ENCODE measurements around the gene ATP6V0D1. TPM values are rescaled to one million over a fixed set of nuclear protein-coding genes. Genes with fewer than 3 reads are reported as not detected.

Gene ATP6V0D1
- total RNA-seq, 1 donor from 2014 or later = 63.0 TPM

GRCh38 chr16:67406111-67406971, 74.6 kb downstream of the ATP6V0D1 start:
- DNase-seq = no peak

GRCh38 chr16:67405336-67405735, 75.6 kb downstream of the ATP6V0D1 start:
- no peak for DNase-seq

- no peak for DNase-seq
These were observed 76.2 kb downstream of the ATP6V0D1 start for GRCh38 chr16:67404740-67405226.

DNA sequence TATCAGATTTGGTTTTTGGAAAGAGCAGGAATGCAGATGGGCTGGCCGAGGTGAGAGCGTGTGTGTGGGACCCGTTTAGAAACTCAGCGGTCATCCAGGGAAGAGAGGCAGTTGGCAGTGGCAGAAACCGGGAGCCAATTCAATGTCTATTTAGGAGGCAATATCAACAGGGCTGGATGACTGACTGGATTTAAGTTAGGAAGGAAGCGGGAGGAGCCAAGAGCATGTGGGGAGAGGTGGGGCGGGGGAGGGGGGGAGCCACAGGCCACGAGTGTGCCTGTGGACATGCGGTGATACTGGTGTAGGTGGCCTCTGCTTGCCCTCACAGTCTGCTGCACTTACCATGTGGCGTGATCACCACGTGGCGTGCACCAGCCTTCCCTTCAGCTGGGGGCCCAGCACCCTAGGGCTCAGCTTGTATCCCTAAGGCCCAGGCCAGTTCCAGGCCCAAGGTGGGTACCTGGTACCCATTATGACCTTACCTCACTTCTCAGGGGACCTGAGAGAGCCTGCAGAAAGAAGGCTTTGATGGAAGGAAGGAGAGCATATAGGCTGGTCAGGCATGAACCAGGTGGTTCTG, 76.9 kb downstream of the ATP6V0D1 start:
- DNase-seq = no peak

GRCh38 chr16:67400901-67401300, 80.1 kb downstream of the ATP6V0D1 start:
- DNase-seq = no peak

GRCh38 chr16:67399749-67400704, 80.9 kb downstream of the ATP6V0D1 start:
- no peak for DNase-seq

DNA sequence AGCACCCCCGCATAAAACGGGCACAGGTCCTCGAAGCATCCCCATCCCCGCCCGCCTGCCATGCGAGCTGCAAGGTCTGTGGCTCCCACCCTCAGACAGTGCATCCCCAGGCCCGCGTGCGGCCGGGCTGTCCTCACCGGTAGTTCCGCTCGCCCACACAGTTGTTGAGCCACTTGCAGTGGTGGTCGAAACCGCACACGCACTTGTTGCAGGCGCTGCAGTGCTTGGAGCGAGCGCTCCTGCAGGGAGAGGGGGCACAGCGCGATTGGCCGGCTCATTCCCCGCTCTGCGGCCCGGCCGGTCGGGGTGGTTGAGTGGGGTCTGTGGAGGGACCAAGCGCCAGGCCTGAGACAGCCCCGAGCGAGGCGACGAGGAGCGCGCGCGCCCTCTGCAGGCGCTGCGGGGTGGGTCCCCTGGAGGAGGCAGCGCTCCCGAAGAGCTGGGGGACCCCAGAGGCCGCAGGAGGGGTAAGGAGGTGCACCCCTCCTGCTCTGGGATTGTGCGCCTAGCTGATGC, 81.7 kb downstream of the ATP6V0D1 start:
- no peak for DNase-seq

DNA sequence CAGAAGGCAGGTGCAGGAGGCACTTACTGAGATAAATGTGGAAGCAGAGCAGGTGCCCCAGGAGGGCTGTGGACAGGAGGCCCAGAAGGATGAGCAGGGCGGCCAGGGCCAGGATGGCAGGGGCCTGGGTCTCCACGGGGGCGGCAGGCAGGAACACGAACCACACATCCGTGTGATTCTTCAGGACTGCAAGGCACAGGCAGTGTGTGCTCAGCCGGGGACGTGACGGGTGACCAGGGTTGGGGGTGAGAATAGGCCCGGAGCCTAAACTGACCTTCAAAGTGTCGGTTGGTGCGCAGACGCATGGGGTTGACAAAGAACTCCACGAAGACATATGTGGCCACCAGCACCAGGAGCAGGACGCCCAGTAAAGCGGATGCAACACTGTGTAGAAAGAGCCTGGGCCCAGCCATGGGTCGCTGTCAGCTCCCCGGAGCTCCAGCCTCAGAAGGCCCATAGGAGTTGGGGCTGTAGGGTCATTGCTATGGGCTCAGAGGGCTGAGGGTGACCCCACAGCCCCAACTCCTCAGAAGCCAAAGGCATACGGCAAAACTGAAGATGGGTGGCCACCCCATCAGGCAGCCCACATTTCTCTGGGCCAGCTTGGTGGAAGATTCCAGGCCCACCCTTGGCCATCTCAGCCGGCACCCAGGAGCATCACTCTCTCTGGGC, 82.3 kb downstream of the ATP6V0D1 start:
- no peak for DNase-seq

DNA sequence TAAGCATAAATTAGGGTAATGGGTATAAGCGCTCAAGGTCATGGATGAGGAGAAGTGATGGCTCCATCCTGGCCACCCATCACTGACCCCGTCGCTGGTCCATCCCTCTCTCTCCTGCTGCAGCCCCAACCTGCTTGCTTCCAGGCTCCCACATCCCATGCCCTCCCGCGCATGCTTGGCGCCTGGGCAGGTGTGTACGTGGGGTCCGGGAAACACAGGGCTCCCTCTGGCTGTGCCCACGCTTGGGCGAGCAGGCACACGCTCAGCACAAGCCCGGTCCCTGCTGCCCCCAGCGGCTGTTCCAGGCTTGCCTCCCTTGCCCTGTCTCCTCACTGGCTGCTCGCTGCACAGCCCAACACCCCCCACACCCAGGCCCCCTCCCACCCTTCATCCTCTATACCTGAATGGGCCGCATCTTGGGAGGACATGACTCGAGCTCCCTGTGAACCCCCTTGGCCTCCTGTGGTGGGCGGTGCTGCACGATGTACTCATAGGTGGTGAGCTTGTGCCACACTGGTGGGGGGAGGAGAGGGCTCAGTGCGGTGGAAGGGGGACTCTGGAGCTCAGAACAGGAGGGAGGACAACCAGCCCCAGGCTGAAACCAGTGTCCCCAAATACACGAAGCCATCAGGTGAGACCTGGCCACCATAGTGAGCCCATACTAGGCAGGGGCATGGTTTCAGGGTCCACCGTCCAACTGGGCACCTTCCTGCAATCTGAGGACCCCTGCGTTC, 83.0 kb downstream of the ATP6V0D1 start:
- DNase-seq = no peak

- no peak for DNase-seq
These were observed 83.7 kb downstream of the ATP6V0D1 start for GRCh38 chr16:67397036-67397801.

DNA sequence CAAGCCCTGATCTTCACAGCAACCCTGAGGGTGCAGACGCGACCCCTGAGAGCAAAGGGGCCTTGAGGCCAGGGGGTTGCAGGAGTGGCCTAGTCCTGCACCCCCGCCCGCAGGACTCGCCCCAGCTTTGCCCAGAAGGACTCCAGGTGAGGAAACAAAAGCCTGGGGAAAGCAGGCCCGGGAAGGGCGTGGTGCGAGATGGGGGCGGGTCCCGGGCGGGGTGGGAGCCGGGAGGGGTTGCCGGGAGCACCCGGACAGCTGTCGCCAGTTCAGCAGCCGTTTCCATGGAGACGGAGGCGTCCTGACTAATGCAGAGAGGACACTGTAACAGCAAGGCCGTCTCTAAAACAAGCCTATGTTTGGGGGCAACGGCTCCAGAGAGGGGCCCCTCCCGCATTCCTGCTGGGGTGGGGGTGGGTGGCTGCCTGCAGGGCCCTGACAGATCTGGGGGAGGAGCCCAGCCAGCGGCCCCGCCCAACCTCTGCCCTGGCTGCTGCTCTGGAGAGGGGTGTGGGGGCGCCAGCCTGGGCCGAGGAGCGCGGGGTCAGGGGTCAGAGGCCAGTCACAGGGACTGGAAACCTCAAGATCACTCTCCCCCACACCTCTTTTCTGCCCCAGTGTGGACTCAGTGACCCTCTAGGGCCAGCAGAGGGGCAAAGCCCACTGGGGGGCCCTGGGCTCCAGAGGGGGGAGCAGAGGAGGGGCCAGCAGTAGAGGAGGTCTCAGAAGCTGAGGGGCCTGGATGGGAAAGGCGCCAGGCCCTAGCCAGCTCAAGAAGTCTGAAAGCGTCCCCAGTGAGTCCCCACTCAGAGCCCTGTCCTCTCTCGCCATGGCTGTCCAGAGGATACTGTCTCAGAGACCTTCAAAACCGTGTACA, 84.6 kb downstream of the ATP6V0D1 start:
- no peak for DNase-seq

DNA sequence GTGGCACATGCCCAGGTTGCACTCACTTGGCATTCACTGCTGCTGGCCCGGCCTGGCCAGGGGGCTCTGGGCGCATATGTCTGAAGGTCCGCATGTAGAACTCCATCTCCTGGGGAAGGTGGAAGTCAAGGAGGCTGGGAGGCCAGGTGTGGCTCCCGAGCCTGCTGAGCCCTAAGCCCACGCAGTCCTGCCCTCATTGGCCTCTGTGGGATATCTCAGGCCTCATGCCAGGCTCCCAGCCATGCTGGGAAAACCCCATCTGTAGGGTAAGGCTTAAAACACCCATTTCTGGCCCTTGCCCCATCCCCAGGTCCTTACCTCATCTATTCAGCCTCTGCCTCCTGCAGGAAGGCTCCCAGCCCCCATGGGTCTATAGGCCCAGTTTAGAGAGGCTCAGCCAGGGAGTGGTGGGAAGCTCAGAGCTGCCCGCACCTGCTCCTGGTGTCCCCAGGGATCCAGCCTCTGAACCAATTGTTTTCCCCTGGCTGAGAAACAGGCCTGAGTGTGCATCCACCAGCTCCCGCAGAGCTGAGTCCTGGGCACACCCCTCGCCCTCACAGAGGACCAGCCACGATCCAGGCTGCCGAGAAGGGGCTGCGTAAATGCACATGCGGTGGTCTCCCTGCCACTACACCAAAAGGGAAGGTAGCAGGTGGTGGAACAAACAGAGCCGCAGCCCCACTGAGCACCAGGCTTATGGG, 85.3 kb downstream of the ATP6V0D1 start:
- DNase-seq = no peak

DNA sequence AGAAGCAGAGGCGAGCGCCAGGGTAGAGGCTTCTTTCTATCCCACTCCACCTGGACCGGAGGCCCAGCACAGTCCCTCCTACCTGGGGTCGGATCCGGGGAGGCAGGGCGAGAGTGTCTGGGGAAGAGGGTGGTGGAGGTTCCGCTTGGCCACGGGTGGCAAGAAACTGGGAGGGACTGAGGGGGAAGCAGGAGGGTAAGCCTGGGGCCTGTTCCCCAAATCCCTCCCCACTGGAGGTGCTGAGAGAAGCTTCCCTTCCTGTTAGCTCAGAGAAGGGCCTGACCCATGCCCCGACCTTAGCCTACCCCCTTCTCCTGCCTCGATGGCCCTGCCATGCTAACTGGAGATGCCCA, 85.9 kb downstream of the ATP6V0D1 start:
- no peak for DNase-seq

- DNase-seq = no peak
These were observed 86.5 kb downstream of the ATP6V0D1 start for GRCh38 chr16:67394155-67395104.

DNA sequence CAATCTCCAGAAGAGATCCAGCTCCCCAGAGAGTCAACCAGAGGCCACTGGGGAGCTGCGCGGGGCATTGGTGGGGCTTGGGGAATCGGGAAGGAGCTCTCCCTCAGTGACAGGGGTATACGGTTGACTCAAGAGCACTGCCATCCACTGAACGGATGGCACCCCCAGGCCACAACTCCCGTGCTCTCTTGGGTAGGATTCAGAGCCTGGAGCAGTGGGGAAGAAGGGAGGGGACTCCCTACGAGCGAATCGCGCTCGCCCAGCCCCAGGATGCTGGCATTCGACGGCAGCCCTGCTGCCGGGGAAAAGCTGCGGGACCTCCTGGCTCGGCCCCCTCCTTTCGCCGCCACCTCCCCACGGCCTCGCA, 87.2 kb downstream of the ATP6V0D1 start:
- no peak for DNase-seq

GRCh38 chr16:67393111-67393787, 87.7 kb downstream of the ATP6V0D1 start, which contains the start of gene TPPP3:
TPPP3 (minus strand) TSS chr16:67393498; CDS start chr16:67391111, 2,387 bp downstream.
- DNase-seq = peak; percentile 70

All from occipital lobe (tissue), 2 donors.